ENCODE results near the gene VPS52. TPM values are rescaled to one million over a fixed set of nuclear protein-coding genes. Genes with fewer than 3 reads are reported as not detected.
A peak's percentile ranks its signal among the peaks of the same experiment; 100 is the strongest.

The VPS52 gene
- total and polyA plus RNA-seq, 9 of the 15 experiments (the other 6 are each of a cell fraction or from before 2014, with no cell fraction given): 24.4 to 103 (median 40.2) TPM

GRCh38 chr6:33299237-33299944, 27.7 kb upstream of the VPS52 start (continued):
- TF ChIP-seq ZNF79 (CRISPR knock-in tag; IDR thresholded peaks at IDR 0.05; ENCODE audit: low read depth) (no peak), ATF3 (IDR thresholded peaks at IDR 0.05) (no peak), ATF3 (CRISPR knock-in tag; conservative IDR thresholded peaks at IDR 0.05) (peak; percentile 81; the same call in 1 of the 2 replicates), ZBTB49 (CRISPR knock-in tag; IDR thresholded peaks at IDR 0.05; ENCODE audit: borderline replicate concordance) (peak; percentile 60; the same call in 1 of the 2 replicates), HNRNPLL (IDR thresholded peaks at IDR 0.05; ENCODE audit: low read depth, low read length, poor library complexity, severe bottlenecking) (peak; percentile 61), NUFIP1 (IDR thresholded peaks at IDR 0.05; ENCODE audit: partially characterized antibody) (peak; percentile 25), ARID1B (IDR thresholded peaks at IDR 0.05) (peak; percentile 62), HDAC6 (IDR thresholded peaks at IDR 0.05; ENCODE audit: low read depth, low read length) (no peak), ZNF174 (CRISPR knock-in tag; IDR thresholded peaks at IDR 0.05) (no peak), PHB2 (IDR thresholded peaks at IDR 0.05; ENCODE audit: low read depth) (no peak), NR2C1 (IDR thresholded peaks at IDR 0.05) (peak; percentile 48), NR2C1 (tag; IDR thresholded peaks at IDR 0.05) (no peak), MEF2D (tag; conservative IDR thresholded peaks at IDR 0.05; ENCODE audit: low read depth) (peak; percentile 15; the same call in 1 of the 2 replicates), MITF (IDR thresholded peaks at IDR 0.05) (no peak), ZNF311 (CRISPR knock-in tag; IDR thresholded peaks at IDR 0.05) (no peak), FOXA1 (IDR thresholded peaks at IDR 0.05; ENCODE audit: borderline replicate concordance) (no peak), ZNF23 (CRISPR knock-in tag; IDR thresholded peaks at IDR 0.05) (no peak), SRSF7 (optimal IDR thresholded peaks at IDR 0.05; ENCODE audit: low read depth, low read length) (no peak), TGIF2 (CRISPR knock-in tag; IDR thresholded peaks at IDR 0.05) (no peak; the same call in 1 of the 2 replicates), NCOA4 (IDR thresholded peaks at IDR 0.05; ENCODE audit: partially characterized antibody) (no peak), TEAD1 (CRISPR knock-in tag; IDR thresholded peaks at IDR 0.05) (peak in 1 of 2 experiments; percentile 86; a peak in 2 of 4 replicates), PRMT5 (CRISPR knock-in tag; IDR thresholded peaks at IDR 0.05) (no peak), LEF1 (IDR thresholded peaks at IDR 0.05) (peak; percentile 41), ZBTB34 (CRISPR knock-in tag; IDR thresholded peaks at IDR 0.05) (no peak)
